GM12878 (cell line): ENCODE data around the gene IRAG1.

Source experiments
- RUNX3 ChIP-seq: IDR thresholded peaks from 2 replicates; pipeline ENCODE4 v1.6.1; 2012; ENCODE audit warnings: low read length, inconsistent platforms
- ZZZ3 ChIP-seq: IDR thresholded peaks from 2 replicates; pipeline ENCODE4 v1.6.1; 2011; ENCODE audit warnings: low read depth; ENCODE audit not compliant: control insufficient read depth, insufficient read length
- TF ChIP-seq, protein P1 (sequence below), 3 experiments: IDR thresholded peaks in 2 of 3; conservative IDR thresholded peaks in 1 of 3; 2 replicates each; pipeline ENCODE4 v1.5.1; 2011; ENCODE audit warnings: low read depth in 3 of 3, low read length in 3 of 3, mild to moderate bottlenecking in 3 of 3, control low read depth in 2 of 3, moderate library complexity in 2 of 3, inconsistent platforms in 1 of 3, mixed read lengths in 1 of 3; ENCODE audit not compliant: control insufficient read depth in 2 of 3, insufficient read depth in 1 of 3; ENCODE audit errors: extremely low read depth in 1 of 3
- TF ChIP-seq, protein P2 (sequence below): IDR thresholded peaks from 2 replicates; pipeline ENCODE4 v1.6.1; 2012; ENCODE audit warnings: low read depth, low read length, improper control_type of control experiment

GRCh38 chr11:10664496-10664895 lies 29.1 kb downstream of the IRAG1 start:
- TF ChIP-seq, protein P1, sequence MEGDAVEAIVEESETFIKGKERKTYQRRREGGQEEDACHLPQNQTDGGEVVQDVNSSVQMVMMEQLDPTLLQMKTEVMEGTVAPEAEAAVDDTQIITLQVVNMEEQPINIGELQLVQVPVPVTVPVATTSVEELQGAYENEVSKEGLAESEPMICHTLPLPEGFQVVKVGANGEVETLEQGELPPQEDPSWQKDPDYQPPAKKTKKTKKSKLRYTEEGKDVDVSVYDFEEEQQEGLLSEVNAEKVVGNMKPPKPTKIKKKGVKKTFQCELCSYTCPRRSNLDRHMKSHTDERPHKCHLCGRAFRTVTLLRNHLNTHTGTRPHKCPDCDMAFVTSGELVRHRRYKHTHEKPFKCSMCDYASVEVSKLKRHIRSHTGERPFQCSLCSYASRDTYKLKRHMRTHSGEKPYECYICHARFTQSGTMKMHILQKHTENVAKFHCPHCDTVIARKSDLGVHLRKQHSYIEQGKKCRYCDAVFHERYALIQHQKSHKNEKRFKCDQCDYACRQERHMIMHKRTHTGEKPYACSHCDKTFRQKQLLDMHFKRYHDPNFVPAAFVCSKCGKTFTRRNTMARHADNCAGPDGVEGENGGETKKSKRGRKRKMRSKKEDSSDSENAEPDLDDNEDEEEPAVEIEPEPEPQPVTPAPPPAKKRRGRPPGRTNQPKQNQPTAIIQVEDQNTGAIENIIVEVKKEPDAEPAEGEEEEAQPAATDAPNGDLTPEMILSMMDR (IDR thresholded peaks at IDR 0.05 in 2 of 3, conservative IDR thresholded peaks at IDR 0.05 in 1 of 3; ENCODE audit: control insufficient read depth in 2 of 3, extremely low read depth in 1 of 3, insufficient read depth in 1 of 3, low read depth in 3 of 3, low read length in 3 of 3), result no peak
- TF ChIP-seq ZZZ3 (no peak), RUNX3 (no peak)
- TF ChIP-seq, protein P2, sequence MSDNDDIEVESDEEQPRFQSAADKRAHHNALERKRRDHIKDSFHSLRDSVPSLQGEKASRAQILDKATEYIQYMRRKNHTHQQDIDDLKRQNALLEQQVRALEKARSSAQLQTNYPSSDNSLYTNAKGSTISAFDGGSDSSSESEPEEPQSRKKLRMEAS, result no peak
